Activated naive CD8-positive, alpha-beta T cell treated with anti-CD3 and anti-CD28 coated beads, Interleukin-2, amount 50 U/mL, for 16 hours (primary cell): Measurements from ENCODE around the gene GALNTL6.
"Not testable (repeated sequence)": the region's sequence is repeated elsewhere in the genome, so short reads cannot be mapped to it uniquely, and the experiment has no call there.

Experiments used
- DNase-seq: peaks from one replicate; pipeline ENCODE4 v3.0.0-alpha.2; 2020; ENCODE audit warnings: low read depth, low spot score

The GALNTL6 gene

DNA sequence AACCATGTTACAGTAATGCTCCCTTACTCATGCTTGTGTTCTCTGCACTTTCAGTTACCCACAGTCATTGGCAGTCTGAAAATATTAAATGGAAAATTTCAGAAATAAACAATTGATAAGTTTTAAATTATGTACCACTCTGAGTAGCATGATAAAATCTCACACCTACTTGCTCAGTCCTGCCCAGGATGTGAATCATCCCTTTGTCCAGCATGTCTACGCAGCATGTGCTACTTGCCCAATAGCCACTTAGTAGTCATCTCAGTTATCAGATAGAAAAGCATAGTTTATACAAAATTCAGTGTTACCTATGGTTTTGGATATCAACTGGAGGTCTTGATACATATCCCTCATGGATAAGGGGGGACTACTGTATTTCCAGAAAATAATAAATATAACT, 577.1 kb downstream of the GALNTL6 start:
- DNase-seq, result no peak

DNA sequence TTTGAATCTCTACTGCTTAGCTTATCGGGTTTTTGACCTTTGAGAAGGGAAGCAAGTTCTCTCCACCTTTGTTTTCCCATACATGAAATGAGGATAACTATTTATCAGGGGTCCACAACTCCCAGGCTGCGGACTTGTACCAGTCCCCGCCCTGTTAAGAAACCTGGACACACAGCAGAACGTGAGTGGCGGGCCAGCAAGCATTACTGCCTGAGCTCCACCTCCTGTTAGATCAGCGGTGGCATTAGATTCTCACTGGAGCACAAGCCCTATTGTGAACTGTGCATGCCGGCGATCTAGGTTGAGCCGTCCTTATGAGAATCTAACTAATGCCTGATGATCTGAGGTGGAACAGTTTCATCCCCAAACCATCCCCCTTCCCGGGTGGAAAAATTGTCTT, 579.5 kb downstream of the GALNTL6 start:
- no peak for DNase-seq

DNA sequence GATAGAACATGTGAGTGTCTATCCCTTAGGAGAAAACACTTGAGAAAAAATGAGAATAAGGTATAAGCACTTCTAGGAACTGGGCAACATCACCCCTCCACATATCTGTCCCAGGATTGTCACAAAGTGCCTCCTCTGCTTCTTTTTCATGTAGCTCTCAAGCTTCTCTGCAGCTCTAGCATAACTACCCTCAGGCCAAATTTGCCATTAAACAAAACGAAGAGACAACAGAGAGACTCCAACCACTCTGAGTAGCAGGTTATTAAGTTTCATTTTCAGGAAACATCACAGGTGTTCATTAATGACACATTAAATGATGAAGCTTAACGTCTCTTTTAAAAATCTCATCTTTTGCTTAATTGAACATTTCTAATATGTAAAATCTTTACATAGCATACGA, 580.0 kb downstream of the GALNTL6 start:
- no peak for DNase-seq

DNA sequence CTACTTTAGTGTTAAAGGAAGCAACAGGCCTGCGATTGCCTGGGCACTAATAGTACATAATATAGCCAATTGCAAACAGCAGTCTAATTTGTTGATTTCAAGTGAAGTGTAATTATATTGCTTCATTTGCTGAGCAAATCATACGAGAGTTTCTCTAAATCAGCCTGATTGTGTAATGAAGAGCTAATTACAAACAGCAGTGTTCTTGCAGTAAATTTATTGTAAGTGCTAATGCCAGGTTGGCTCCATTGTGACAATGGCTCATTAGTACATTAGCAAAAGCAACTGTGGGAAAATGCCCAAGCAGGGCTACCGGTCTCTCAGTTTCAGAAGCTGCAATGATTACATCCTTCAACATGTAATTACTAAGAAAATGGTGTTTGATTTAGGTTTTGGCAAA, 591.5 kb downstream of the GALNTL6 start:
- DNase-seq, result no peak

DNA sequence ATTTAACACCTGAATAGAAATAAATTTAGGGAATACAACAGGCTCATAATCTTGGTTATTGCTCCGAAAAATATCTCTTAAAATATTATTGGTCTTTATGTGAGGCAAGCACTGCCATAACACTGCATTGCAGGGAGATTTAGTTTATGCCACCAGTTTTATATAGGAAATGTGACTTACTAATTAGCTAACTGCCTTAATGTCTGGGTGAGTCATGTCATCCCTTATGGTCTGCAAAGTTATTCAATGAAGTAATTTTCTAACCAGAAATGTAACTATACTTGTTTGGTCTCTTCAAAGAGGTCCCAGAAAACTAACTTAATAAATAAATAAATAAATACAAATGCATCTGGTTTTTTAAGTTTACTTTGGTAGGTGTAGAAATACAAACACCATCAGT, 597.2 kb downstream of the GALNTL6 start:
- DNase-seq, result no peak

DNA sequence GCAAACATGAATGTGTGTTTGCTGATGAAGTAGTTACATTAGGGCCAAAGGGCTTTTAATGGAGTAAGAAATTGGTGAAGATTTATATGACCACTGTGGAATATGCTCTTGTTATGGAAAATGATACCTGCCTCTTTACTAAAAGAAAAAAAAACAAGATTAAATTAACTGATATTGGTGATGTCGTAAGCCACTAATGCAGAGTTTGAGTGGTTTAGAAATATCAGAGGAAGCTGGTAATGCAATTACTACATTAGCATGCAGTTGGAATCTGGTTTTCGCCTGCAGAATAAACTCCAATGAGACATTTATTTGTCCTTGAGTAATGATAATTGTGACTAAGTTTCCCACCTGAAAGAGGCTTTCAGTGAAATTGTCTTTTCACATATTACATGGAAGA, 597.9 kb downstream of the GALNTL6 start:
- no peak for DNase-seq

DNA sequence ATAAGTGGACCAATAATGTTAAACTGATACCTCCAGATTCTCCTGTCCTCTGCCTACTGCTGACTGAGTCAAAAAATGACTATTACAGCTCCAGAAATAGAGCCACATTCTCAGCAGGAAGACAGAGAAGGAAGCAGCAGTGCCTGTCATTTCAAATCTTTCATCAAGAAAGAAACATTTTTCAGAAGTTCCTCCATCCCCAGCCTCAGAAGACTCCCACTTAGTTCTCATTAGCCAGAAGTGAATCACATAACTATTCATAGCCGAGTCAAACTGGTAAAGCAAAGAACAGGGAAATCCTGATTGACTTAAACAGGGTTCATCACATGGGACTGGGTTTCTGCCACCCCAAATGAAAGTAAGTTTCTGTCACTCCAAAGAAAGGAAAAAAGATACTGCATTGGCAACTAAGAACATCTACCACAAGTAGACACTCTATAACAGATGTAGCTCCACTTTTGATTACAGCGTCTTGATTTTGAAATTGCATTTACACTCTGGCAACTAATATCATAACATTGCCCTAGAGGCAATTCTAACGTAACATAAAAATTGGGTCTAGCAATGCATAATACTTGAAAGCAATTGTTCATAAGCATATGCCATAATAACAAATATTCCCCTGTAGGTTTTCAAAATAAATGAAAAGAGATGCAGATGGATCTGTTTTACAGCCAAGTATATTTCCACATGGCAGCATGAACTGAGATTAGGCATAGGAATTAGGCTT, 599.8 kb downstream of the GALNTL6 start:
- no peak for DNase-seq

DNA sequence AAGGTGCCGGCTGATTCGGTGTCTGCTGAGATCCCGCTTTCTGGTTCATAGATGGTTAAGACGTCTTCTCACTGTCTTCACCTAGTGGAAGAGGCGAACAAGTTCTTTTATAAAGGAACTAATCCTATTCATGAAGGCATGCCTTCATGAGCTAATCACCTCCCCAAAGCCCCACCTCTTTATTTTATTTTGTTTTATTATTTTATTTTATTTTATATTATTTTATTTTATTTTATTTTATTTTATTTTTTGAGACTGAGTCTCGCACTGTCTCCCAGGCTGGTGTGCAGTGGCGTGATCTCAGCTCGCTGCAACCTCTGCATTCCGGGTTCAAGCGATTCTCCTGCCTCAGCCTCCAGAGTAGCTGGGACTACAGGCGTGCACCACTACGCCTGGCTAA, 615.8 kb downstream of the GALNTL6 start:
- not testable (repeated sequence) for DNase-seq

DNA sequence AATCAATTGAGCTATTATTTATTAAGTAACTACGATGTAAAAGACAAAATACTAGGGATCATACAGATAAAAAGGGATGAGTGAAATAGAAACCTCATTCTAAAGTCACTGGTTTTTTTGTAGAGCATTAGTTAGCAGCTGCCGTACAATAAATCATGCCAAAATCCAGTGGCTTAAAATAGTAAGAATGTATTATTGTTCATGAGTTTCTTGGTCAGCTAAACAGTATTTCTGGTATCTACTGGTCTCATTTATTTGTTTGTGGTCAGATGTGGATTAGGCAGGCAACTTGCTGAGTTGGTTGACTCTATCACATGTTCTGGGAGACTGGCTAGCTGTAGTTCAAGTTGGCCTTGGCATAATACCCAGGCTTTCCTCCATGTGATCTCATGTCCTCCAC, 667.3 kb downstream of the GALNTL6 start:
- no peak for DNase-seq

DNA sequence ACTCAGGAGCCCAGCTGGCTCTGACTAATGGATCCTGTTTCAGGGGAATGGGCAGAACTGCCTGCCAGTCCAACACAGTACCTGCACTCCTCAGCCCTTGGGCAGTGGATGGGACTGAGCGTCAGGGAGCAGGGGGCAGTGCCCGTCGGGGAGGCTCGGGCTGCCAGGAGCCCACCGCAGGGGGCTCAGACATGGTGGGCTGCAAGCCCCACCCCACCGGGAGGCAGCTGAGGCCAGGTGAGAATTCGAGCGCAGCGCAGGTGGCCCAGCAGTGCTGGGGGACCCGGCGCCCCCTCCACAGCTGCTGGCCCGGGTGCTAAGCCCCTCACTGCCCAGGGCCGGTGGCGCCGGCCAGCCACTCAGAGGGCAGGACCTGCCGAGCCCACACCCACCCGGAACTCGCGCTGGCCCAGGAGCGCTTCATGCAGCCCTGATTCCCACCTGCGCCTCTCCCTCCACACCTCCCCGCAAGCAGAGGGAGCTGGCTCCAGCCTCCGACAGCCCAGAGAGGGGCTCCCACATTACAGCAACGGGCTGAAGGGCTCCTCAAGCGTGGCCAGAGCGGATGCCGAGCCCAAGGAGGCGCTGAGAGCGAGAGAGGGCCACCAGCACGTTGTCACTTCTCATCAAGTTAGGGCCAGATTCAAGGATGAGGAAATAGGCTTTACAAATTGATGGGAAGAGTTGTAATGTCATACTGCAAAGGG, 668.8 kb downstream of the GALNTL6 start:
- no peak for DNase-seq

DNA sequence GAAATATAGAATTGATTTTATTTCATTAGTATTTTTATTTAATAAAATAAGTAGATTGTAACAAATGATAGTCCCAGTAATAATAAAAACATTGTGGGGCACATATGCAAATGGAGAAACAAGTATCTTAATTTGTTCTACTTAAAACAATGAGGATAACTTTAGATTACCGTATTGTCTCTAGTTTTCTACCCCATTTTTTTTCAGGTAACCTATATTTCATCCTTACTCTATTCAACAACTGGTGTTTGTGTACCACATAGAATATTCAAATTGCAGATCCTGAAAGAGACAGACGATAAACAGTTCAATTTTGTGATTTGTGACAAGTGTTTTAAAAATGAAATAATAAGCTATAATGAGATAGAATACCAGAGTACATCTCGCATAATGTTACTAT, 671.8 kb downstream of the GALNTL6 start:
- DNase-seq, result no peak

DNA sequence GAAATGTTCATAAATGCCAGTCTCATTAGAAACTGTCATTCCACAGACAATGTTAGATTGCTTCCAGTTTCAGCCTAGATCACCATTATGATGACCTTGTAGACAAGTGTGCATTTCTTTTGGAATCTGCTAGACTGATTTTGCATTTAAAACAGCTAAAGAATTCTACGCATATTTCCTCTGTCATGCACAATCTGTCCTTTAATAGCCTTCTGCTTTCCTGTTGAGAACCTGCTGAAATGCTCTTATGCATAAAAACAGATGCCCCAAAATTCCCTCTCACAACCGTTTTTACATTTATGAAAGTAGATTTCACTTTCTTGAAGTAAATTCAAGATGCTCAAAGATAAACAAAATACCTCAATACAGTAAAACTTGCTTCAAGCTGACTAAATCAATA, 673.3 kb downstream of the GALNTL6 start:
- no peak for DNase-seq

DNA sequence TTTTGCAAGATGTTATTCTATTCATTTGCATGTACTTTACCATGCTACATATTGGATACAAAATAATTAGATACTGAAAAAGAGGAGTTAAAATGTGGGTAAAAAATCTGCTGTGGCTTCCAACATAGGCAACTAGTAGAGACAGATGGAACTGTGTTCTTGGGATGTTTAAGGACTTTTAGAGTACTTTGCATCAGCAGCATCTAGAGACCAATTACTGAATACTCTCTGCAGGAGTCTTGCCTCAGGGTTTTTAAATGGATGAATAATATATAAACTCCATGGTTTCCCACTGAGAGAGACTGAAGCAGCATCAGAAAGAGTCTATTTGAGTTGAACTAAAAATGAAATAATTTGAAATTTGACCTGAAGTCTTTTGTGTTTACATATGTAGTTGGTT, 676.7 kb downstream of the GALNTL6 start:
- no peak for DNase-seq

DNA sequence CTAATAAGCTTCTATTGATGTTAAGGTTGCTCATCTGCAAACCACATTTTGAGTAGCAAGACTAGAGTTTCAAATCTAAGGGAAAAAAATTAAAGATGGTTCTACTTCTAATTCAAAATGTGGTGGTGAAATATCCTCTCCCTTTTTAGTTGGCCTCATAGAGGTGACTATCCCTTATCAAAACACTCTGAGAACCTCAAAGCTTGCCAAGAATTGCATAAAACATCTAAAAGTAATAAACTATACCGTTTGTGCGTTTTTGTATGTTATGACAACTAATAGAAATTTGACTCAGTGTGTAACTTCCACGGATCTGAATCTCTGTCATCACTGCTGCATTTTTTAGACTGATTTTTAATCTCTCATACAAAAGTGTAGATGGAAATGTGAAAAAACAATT, 682.6 kb downstream of the GALNTL6 start:
- no peak for DNase-seq

DNA sequence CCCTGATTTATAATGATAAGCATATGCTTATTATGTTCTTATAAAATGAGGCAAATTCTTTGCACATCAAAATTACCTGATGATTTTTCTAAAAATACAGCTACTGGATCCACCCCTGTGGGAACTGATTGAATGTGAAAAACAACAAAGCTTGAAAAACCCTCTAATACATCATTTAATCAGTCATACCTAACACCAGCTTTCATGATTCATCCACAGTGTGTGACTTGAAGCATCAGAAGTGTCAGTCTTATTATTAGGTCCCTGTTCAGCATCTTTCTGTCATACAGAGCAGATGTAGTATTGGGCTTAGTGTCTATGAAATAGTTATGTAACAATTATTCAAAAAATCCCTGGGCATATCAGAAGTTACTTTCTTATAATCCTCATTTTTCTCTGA, 684.1 kb downstream of the GALNTL6 start:
- no peak for DNase-seq

DNA sequence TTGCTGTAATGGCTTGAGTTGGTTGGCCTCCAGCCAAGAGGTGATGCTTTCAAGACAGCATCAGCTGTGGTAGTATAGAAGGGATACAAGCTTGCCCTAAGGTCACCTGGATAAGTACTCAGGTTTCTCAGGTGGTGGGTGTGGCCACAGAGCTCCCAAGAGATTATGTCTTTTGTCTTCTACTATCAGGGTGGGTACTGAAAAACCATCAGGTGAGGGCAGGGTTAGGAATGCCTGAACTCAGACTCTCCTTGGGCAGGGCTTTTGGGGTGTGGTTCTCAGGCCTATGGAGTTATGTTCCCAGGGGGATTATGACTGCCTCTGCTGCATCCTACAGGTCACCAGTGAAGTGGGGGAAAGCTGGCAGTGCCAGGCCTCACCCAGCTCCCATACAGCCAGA, 700.8 kb downstream of the GALNTL6 start:
- DNase-seq, result no peak

DNA sequence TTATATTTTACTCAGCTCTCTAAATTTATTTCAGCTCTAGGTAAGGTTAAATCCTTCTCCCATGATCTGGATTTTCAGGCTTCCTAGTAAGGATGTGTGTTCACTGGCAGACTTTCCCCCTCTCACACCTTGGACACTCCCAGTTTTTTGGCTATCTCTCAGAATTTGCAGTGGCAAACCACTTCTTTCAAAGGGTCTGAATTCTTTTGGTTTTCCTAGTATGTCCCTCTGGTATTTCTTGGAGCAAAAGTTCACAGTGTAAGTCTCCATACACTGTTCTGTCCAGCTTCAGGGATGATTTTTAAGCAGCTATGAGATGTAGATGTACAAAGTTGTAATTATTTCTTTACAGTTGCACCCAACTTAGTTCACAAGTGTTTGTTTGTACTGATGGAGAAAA, 701.6 kb downstream of the GALNTL6 start:
- DNase-seq, result no peak

DNA sequence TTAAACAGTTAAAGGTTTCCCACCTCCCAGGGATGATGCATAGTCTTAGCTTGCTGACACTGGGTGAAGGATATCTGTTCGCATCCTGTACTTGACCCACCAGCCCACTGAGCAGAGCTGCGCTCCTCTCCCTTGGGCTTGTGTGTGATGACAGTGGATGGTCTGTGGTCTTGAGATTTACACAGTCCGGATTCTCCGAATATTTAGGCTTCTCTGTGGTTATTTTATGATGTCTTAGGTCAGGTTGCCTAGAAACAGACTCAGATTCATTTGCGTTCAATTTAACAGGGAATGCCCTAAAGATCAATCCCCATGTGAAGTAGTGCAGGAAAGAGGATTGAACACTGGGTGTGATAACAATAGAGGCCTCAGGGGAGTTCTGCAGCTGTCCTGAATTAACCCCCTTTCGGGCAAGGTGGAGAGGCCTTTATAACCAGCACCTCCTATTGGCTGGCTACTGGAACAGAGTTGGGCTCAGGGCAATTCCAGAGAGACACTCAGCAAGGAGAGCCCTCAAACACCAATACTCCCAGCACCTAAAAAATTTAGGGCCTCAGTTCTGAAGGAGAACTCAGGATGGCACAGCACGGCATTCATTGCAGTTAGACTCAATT, 702.2 kb downstream of the GALNTL6 start:
- no peak for DNase-seq

DNA sequence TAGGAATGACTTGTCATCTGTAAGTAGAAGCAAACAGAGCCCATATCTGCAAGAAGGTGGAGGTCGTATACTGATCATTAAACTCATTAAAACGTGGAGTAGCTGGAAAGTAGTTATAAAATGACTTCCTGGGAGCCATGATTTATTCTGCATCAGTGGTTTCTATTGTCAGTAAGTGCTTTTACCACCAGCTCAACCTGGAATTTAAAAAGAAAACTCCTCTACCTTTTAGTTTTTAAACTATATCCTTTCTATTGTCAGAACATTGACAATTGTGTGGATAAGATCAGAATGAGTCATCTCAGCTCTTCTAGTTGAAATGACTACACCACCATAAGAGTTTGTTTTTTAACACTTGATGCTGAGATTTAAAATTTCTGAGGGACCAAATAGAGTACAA, 704.2 kb downstream of the GALNTL6 start:
- no peak for DNase-seq

DNA sequence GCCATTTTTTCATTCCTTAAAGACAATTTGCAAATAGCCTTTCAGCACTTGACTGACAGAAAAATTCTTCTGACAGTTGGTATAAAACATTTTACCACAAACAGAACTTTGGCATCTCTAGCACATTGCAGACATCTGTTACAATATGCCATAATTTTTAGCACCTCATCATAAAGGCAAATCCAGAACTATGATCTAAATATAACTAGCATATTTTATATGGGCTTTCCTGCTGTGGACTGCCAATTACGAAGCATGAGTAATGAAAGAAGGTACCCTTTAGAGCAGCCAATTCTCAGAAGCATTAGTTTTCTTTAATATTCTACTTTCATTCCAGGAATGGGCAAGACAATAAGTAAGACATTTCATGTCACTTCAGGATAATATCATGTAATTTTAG, 708.0 kb downstream of the GALNTL6 start:
- no peak for DNase-seq

DNA sequence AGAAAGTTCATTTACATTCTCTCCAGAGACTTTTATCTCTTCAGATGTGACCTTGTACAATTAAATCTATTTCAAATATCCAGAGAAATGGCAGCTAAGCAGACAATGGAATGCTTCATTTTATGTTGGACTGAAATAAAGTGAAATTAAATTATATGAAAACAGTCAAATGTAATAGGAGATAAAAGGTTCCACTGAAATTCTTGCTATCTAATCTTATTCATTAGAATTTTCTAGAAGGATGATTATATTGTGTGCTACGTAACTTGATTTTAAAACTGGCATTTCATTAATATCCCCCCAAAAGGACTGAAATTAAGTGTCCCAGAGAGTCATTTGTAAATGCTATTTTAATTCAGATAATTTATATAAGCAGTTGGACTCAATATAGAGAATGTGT, 708.5 kb downstream of the GALNTL6 start:
- DNase-seq, result no peak

DNA sequence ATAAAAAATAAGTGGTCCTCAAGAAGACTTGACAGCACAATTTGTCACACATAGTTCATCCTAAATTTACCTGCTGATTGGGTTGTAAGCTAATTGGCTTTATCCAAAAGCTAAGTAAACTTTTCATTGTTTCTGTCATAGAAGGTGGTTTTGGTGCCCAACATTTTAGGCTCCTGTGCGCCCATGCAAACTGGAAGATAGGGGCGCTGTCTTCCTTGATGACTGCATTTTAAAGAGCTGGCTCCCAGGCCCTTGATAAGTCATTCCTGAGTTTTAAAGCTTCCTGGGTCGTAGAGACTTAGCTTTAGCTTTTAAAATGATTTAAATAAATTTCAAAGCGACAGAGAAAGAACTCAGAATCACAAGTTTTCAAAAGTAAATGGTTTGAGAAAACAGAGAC, 730.0 kb downstream of the GALNTL6 start:
- no peak for DNase-seq

DNA sequence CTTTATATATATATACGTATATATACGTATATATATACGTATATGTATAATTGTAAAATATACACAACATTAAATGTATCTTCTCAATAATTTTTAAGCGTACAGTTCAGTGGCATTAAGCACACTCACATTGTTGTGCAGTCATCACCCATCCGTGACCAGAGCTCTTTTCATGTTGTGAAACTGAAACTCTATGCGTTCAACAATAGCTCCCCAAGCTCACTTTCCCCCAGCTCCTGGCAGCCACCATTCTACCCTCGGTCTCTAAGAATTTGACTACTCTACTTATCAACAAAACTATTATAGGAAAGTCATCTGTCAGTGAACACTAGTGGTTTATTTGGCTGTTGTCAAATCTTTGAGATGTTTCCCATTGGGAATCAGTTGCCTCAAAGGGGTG, 733.6 kb downstream of the GALNTL6 start:
- DNase-seq, result no peak
